Breast epithelium (tissue), 3 donors: ENCODE measurements around the gene HES5.

ENCODE experiments used
- POLR2A ChIP-seq: fragments of 450-650 bp; IDR thresholded peaks from one replicate; pipeline ENCODE4 v1.6.1; 2016; ENCODE audit warnings: antibody characterized with exemption, mild to moderate bottlenecking, moderate library complexity
- POLR2AphosphoS5 ChIP-seq, 3 donors: sonication (generic); formaldehyde crosslinking; IDR thresholded peaks; one replicate each; pipeline ENCODE4 v1.6.1; 2017; ENCODE audit warnings: antibody characterized with exemption in 3 of 3
- TF ChIP-seq, protein P1 (sequence below), 3 donors: fragments of 450-650 bp; IDR thresholded peaks; one replicate each; pipeline ENCODE4 v1.5.1; 2016 to 2017; ENCODE audit warnings: antibody characterized with exemption in 3 of 3, mild to moderate bottlenecking in 3 of 3, moderate library complexity in 3 of 3

DNA sequence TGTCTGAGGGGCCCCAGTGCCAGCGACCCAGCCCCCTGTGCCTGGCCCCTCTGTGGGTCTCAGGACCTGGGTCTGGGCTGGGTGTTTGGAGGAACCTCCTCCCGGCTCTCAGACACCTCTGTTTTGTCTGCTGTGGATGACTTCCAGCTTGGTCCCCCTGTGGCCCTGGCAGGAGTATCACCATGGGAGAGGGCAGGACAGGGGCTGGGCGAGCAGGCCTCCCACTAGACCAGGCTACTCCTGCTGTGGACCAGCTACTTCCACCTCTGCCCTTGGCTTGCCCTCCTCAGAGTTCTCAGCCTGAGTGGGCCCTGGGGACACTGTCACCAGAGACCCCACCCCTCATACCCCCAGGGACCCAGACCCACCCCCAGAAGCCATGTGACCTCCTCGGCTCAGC, 32.2 kb downstream of the HES5 start:
- TF ChIP-seq POLR2A (no peak), POLR2AphosphoS5 (IDR thresholded peaks at IDR 0.05) (no peak)
- TF ChIP-seq, protein P1, sequence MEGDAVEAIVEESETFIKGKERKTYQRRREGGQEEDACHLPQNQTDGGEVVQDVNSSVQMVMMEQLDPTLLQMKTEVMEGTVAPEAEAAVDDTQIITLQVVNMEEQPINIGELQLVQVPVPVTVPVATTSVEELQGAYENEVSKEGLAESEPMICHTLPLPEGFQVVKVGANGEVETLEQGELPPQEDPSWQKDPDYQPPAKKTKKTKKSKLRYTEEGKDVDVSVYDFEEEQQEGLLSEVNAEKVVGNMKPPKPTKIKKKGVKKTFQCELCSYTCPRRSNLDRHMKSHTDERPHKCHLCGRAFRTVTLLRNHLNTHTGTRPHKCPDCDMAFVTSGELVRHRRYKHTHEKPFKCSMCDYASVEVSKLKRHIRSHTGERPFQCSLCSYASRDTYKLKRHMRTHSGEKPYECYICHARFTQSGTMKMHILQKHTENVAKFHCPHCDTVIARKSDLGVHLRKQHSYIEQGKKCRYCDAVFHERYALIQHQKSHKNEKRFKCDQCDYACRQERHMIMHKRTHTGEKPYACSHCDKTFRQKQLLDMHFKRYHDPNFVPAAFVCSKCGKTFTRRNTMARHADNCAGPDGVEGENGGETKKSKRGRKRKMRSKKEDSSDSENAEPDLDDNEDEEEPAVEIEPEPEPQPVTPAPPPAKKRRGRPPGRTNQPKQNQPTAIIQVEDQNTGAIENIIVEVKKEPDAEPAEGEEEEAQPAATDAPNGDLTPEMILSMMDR (IDR thresholded peaks at IDR 0.05) = no peak
